Adipose tissue (tissue), 3 donors: ENCODE results near the gene HDAC5. TPM values are rescaled to one million over a fixed set of nuclear protein-coding genes. Genes with fewer than 3 reads are reported as not detected.
A peak's percentile ranks its signal among the peaks of the same experiment; 100 is the strongest.

Source experiments
- H3K27ac ChIP-seq: one replicate; pipeline ENCODE4 v1.5.1; 2013; ENCODE audit warnings: low read depth, low read length
- WGBS, 3 donors: extraction: QIAGEN DNeasy Blood & Tissue Kit; methylation state at CpG; one replicate each; pipeline ENCODE4 v1.1.7; 2013; 5-methylcytosine and 5-hydroxymethylcytosine counted together
- polyA plus RNA-seq, 3 donors: library from polyadenylated mRNA; stranded (reverse); fragments of 200-250 nt; gene quantifications; one replicate each; pipeline ENCODE4 v1.2.3, GENCODE V29; 2013
- donor health status: healthy with polysubstance abuse.
- donor health status: Bipolar disorder and iron deficiency.
- donor health status: healthy.

HDAC5 gene
- polyA plus RNA-seq, 3 donors: 19.3 to 37.6 (median 34.1) TPM

GRCh38 chr17:44079877-44080821, 43.3 kb downstream of the HDAC5 start:
- no peak overlapping the region for H3K27ac ChIP-seq
- 84 to 90% (median 85%) methylated on average over 18 of the region's 18 CpGs for WGBS, 3 donors

- no peak overlapping the region for H3K27ac ChIP-seq
- 87 to 95% (median 91%) methylated on average over 18 to 19 of the region's 19 CpGs for WGBS, 3 donors
Measured at GRCh38 chr17:44078412-44078811, 45.0 kb downstream of the HDAC5 start.

GRCh38 chr17:44077595-44077909, 45.9 kb downstream of the HDAC5 start:
- H3K27ac ChIP-seq: no peak overlapping the region
- 42 to 57% (median 46%) methylated on average over 4 of the region's 4 CpGs for WGBS, 3 donors

GRCh38 chr17:44076716-44077594, 46.5 kb downstream of the HDAC5 start:
- H3K27ac ChIP-seq: no peak overlapping the region
- WGBS, 3 donors: 70 to 72% (median 71%) methylated on average over 6 of the region's 6 CpGs

- WGBS, 3 donors: 81 to 86% (median 82%) methylated on average over 9 to 10 of the region's 10 CpGs
- no peak overlapping the region for H3K27ac ChIP-seq
Measured at GRCh38 chr17:44075598-44076293, 47.7 kb downstream of the HDAC5 start.

GRCh38 chr17:44074911-44075285, 48.5 kb downstream of the HDAC5 start:
- WGBS, 3 donors: 91 to 94% (median 91%) methylated on average over 9 of the region's 9 CpGs
- H3K27ac ChIP-seq: no peak overlapping the region

GRCh38 chr17:44074231-44074910, 49.1 kb downstream of the HDAC5 start:
- 82 to 88% (median 88%) methylated on average over 9 of the region's 9 CpGs for WGBS, 3 donors
- no peak overlapping the region for H3K27ac ChIP-seq

GRCh38 chr17:44071772-44072171, 51.7 kb downstream of the HDAC5 start:
- H3K27ac ChIP-seq: no peak overlapping the region
- 40 to 64% (median 42%) methylated on average over 2 of the region's 2 CpGs for WGBS, 3 donors

GRCh38 chr17:44071198-44071520, 52.3 kb downstream of the HDAC5 start:
- H3K27ac ChIP-seq: peak overlapping the region; percentile 71
- WGBS, 3 donors: 2 to 6% (median 5%) methylated on average over 3 of the region's 3 CpGs

GRCh38 chr17:44070455-44071197, 52.8 kb downstream of the HDAC5 start, which contains the start of gene G6PC3:
Gene G6PC3 (plus strand): TSS chr17:44070735. CDS start chr17:44070966, 231 bp downstream.
- WGBS, 3 donors: 0 to 1% (median 1%) methylated on average over 49 to 53 of the region's 53 CpGs
- H3K27ac ChIP-seq: peak within 1 kb of the TSS; percentile 71

GRCh38 chr17:44069974-44070454, 53.4 kb downstream of the HDAC5 start:
- WGBS, 3 donors: 14 to 19% (median 17%) methylated on average over 7 of the region's 7 CpGs
- peak overlapping the region; percentile 6 for H3K27ac ChIP-seq

GRCh38 chr17:44067545-44067940, 55.9 kb downstream of the HDAC5 start:
- WGBS, 3 donors: 60 to 89% (median 83%) methylated on average over 9 of the region's 9 CpGs
- H3K27ac ChIP-seq: no peak overlapping the region

GRCh38 chr17:44066204-44066930, 57.1 kb downstream of the HDAC5 start, which contains the start of gene LSM12:
Gene LSM12 (minus strand): TSS chr17:44066671. CDS start chr17:44066587, 84 bp downstream.
- peak within 1 kb of the TSS; percentile 10 for H3K27ac ChIP-seq
- WGBS, 3 donors: 0 to 1% (median 0%) methylated on average over 61 to 65 of the region's 65 CpGs

GRCh38 chr17:44065668-44066203, 57.7 kb downstream of the HDAC5 start:
- H3K27ac ChIP-seq: peak overlapping the region; percentile 10
- 0 to 4% (median 1%) methylated on average over 9 of the region's 9 CpGs for WGBS, 3 donors

- WGBS, 3 donors: 69 to 79% (median 70%) methylated on average over 10 of the region's 10 CpGs
- H3K27ac ChIP-seq: no peak overlapping the region
Measured at GRCh38 chr17:44063704-44064639, 59.5 kb downstream of the HDAC5 start.
